Inferior parietal cortex (tissue), 1 donor: Measurements from ENCODE around the gene ABHD5.
"Not testable (repeated sequence)": the region's sequence is repeated elsewhere in the genome, so short reads cannot be mapped to it uniquely, and the experiment has no call there.

ENCODE experiments used
- DNase-seq: peaks from one replicate; pipeline ENCODE4 v3.0.0-alpha.2; 2016; ENCODE audit errors: extremely low spot score

ABHD5 gene

GRCh38 chr3:43690400-43691119 lies at the start of gene ABHD5:
TSS of gene ABHD5 (plus strand) at chr3:43690938. CDS start at chr3:43690993, 55 bp downstream.
- peak; percentile 92 for DNase-seq

- DNase-seq = no peak
Observed at GRCh38 chr3:43641306-43642114, 49.2 kb upstream of the ABHD5 start.

GRCh38 chr3:43644443-43644842 lies 46.3 kb upstream of the ABHD5 start:
- DNase-seq = no peak

- DNase-seq = no peak
Observed at GRCh38 chr3:43647331-43648166, 43.2 kb upstream of the ABHD5 start.

- DNase-seq = no peak
Observed at GRCh38 chr3:43648957-43649356, 41.8 kb upstream of the ABHD5 start.

- no peak for DNase-seq
Observed at GRCh38 chr3:43649365-43649968, 41.3 kb upstream of the ABHD5 start.

GRCh38 chr3:43650345-43650744 lies 40.4 kb upstream of the ABHD5 start:
- no peak for DNase-seq

- DNase-seq = not testable (repeated sequence)
Observed at GRCh38 chr3:43656390-43656789, 34.3 kb upstream of the ABHD5 start.

- peak; percentile 11 for DNase-seq
Observed at GRCh38 chr3:43659250-43659880, 31.4 kb upstream of the ABHD5 start.

GRCh38 chr3:43661376-43661775 lies 29.4 kb upstream of the ABHD5 start:
- DNase-seq = not testable (repeated sequence)

GRCh38 chr3:43665011-43665410 lies 25.7 kb upstream of the ABHD5 start:
- DNase-seq = not testable (repeated sequence)

- no peak for DNase-seq
Observed at GRCh38 chr3:43670635-43671522, 19.9 kb upstream of the ABHD5 start.

GRCh38 chr3:43674345-43675085 lies 16.2 kb upstream of the ABHD5 start:
- no peak for DNase-seq

GRCh38 chr3:43675593-43675992 lies 15.1 kb upstream of the ABHD5 start:
- DNase-seq = no peak

- DNase-seq = no peak
Observed at GRCh38 chr3:43676441-43676840, 14.3 kb upstream of the ABHD5 start.

GRCh38 chr3:43678375-43678774 lies 12.4 kb upstream of the ABHD5 start:
- not testable (repeated sequence) for DNase-seq

- DNase-seq = not testable (repeated sequence)
Observed at GRCh38 chr3:43678887-43679449, 11.8 kb upstream of the ABHD5 start.

GRCh38 chr3:43680857-43681256 lies 9.9 kb upstream of the ABHD5 start:
- DNase-seq = not testable (repeated sequence)

- no peak for DNase-seq
Observed at GRCh38 chr3:43684944-43685343, 5.8 kb upstream of the ABHD5 start.
